Psoas muscle (tissue), 8 donors: Measurements from ENCODE around the gene RETREG1. TPM values are rescaled to one million over a fixed set of nuclear protein-coding genes. Genes with fewer than 3 reads are reported as not detected.

Source experiments
- ATAC-seq, 4 donors: fragments of 200-7000 bp; cut with Tn5 transposase; one replicate each; pipeline ENCODE4 v1.9.1; 2020; ENCODE audit warnings: moderate library complexity in 3 of 4, mild to moderate bottlenecking in 2 of 4
- DNase-seq, 2 donors: peaks; one replicate each; pipeline ENCODE4 v3.0.0-alpha.2; 2020
- H3K27ac ChIP-seq: fragments of 200-600 bp; one replicate; pipeline ENCODE4 v1.8.0; 2022
- H3K27me3 ChIP-seq, 3 donors: fragments of 200-600 bp in 1 of 3; one replicate each; pipeline versions ENCODE4 v1.6.1 to v1.8.0; 2013 to 2022; ENCODE audit warnings: low read length in 2 of 3, mild to moderate bottlenecking in 2 of 3, moderate library complexity in 1 of 3; ENCODE audit not compliant: insufficient read depth in 3 of 3
- H3K36me3 ChIP-seq, 2 donors: fragments of 200-600 bp in 1 of 2; one replicate each; pipeline versions ENCODE4 v1.6.1 to v1.8.0; 2013 to 2022; ENCODE audit warnings: low read depth in 1 of 2, mild to moderate bottlenecking in 1 of 2, moderate library complexity in 1 of 2; ENCODE audit not compliant: insufficient read depth in 1 of 2
- H3K4me1 ChIP-seq: fragments of 200-600 bp; one replicate; pipeline ENCODE4 v1.8.0; 2022
- H3K4me3 ChIP-seq: fragments of 200-600 bp; one replicate; pipeline ENCODE4 v1.8.0; 2022; ENCODE audit warnings: mild to moderate bottlenecking
- H3K9me3 ChIP-seq: fragments of 200-600 bp; one replicate; pipeline ENCODE4 v1.8.0; 2022
- WGBS, 3 donors: extraction: QIAGEN DNeasy Blood & Tissue Kit; methylation state at CpG; one replicate each; pipeline versions ENCODE4 v1.1.6 to v1.1.7; 2013; 5-methylcytosine and 5-hydroxymethylcytosine counted together
- intact Hi-C, 2 donors: fragments of 100-400 bp; cut with DNase I; formaldehyde crosslinking; loops; one replicate each; pipeline versions ENCODE4 v1.11.0 to v1.14.2; 2022
- polyA plus RNA-seq, 3 donors: library from polyadenylated mRNA; stranded (reverse); fragments of 200-250 nt; gene quantifications; one replicate each; pipeline ENCODE4 v1.2.3, GENCODE V29; 2013
- total RNA-seq, 4 donors: library from RNA; stranded (reverse); fragmentation: NEBNext Ultra II Directional in 2 of 4; extraction: Animal tissue kit (Norgen Biotek cat#: 25700) in 2 of 4; gene quantifications; one replicate each; pipeline versions ENCODE4 v1.2.1 to v1.2.4, GENCODE V29; 2021 to 2023
- TF ChIP-seq, protein P1 (sequence below): fragments of 200-600 bp; IDR thresholded peaks from one replicate; pipeline ENCODE4 v1.8.0; 2022; ENCODE audit warnings: antibody characterized with exemption
- donor health status: healthy with polysubstance abuse.
- donor health status: DM: no; HTN: no; CAD: no; lungs with moderate emphysema.
- donor health status: Bipolar disorder and iron deficiency.
- donor health status: healthy.
- donor health status: DM: yes; HTN: yes; CAD: no.
- donor health status: DM: no; HTN: no; CAD: no.
- donor health status: DM: no; HTN: no; CAD: no.
- donor health status: DM: yes; HTN: yes; CAD: no.

The RETREG1 gene
- total and polyA plus RNA-seq, 7 donors = 2.1 to 252 (median 191) TPM

DNA sequence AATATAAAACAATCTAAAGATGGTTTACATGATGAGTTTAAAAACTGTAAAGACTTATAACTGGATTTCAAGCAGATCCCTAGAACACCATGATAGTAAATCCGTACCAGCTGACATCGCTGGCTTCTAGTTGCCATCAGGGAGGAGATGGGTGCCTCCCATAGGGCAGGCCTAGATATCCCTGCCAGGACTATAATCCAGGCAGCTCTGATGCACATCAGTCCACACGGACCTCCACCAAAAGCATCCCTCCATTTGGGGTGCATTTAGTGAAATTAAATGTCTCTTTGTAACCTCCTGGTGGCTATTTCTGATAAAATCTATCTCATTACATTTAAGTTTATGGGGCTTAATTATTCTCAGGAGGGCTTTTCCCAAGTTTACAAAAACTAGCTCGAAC lies 45.8 kb downstream of the RETREG1 start:
- WGBS, 3 donors = 61 to 80% (median 70%) methylated on average over 4 of the region's 4 CpGs
- Histone ChIP-seq H3K27ac (no peak overlapping the region), H3K9me3 (no peaks in the 10 kb centered on the region), H3K36me3 (no peaks in the 10 kb centered on the region), H3K27me3 (no peaks in the 10 kb centered on the region), H3K4me1 (peaks cover 13% of the 10 kb centered on the region), H3K4me3 (no peak overlapping the region)
- no peak for DNase-seq
- intact Hi-C loops = loop anchor here in 1 of 2 donors (10.0 kb wide), 1 partner anchor 204 kb away; no protein-coding TSS in a partner anchor
- TF ChIP-seq, protein P1, sequence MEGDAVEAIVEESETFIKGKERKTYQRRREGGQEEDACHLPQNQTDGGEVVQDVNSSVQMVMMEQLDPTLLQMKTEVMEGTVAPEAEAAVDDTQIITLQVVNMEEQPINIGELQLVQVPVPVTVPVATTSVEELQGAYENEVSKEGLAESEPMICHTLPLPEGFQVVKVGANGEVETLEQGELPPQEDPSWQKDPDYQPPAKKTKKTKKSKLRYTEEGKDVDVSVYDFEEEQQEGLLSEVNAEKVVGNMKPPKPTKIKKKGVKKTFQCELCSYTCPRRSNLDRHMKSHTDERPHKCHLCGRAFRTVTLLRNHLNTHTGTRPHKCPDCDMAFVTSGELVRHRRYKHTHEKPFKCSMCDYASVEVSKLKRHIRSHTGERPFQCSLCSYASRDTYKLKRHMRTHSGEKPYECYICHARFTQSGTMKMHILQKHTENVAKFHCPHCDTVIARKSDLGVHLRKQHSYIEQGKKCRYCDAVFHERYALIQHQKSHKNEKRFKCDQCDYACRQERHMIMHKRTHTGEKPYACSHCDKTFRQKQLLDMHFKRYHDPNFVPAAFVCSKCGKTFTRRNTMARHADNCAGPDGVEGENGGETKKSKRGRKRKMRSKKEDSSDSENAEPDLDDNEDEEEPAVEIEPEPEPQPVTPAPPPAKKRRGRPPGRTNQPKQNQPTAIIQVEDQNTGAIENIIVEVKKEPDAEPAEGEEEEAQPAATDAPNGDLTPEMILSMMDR = no peak
- ATAC-seq = no peak

DNA sequence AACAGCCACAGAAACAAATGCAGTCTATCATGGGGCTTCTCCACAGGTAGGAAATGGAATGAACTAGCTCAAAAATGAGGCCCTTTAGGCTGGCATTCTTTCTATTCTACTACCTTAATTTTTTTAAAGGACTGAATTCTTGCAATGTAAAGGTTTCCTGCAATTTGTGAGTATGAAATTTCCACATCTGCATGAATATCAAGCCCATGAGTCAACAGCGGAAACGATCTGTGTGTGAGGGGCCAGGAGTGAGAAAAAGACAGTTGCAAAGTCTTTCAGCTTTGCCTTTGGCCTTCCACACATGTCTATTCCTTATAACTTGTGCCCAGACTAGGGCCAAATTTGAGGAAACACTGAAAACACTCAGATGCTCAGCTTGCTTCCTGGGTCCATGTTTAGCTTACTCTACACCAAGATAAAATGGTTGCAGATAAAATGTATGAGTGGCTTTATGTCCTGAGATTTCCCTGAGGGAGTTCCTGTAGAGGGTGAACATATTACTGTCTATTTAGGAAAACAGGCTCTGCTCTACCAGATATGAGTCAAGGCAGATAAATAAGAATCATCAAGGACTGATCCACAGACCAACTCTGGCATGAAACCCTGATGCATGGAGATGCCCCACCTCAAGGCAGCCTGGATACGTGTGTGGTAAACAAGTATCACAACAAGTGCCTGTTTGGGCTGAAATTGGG lies 46.5 kb downstream of the RETREG1 start:
- Histone ChIP-seq H3K27ac (no peak overlapping the region), H3K36me3 (no peaks in the 10 kb centered on the region), H3K4me3 (no peak overlapping the region), H3K9me3 (no peaks in the 10 kb centered on the region), H3K4me1 (peaks cover 10% of the 10 kb centered on the region), H3K27me3 (no peaks in the 10 kb centered on the region)
- TF ChIP-seq, protein P1 = no peak
- 58 to 81% (median 64%) methylated on average over 3 of the region's 3 CpGs for WGBS, 3 donors
- ATAC-seq = no peak
- no peak for DNase-seq
- intact Hi-C loops = loop anchor here in 1 of 2 donors (10.0 kb wide), 1 partner anchor 205 kb away; no protein-coding TSS in a partner anchor

DNA sequence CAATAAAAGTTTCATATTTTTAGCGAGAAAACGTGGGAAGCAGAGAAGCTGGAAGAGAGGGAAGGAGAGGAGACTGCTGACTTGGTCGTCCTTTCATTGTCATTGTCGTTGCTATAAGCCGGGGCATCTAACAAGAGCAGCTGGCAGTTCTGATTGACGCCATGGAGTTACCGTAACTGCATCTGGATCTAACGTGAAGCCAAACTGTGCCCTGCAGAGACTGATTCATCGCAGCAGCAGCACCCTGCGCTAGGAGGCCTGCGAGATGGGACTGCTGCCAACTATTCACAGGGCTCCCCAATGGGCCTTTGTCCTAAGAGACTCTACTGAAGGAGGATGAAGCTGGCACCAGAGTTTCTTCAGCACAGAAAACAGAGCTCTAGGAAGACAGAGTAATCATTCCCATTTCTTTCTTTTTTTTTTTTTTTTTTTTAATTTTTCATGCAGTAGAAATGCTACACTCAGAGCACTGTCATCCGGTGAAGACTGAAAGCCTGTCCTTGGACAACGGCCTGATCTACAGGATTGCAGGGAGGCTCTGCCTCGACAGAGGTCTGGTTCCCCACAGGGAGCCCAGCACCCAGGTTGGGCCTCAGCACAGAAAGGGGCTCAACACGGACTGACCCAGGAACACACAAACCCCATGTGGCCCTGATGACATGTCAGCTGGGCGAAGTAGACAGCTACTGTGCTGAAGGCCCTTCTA lies 47.8 kb downstream of the RETREG1 start:
- ATAC-seq = peak in 2 of 4 donors; percentile 48 to 66
- intact Hi-C loops = no loop called here
- H3K27ac ChIP-seq = no peak overlapping the region
- peaks cover 10% of the 10 kb centered on the region for H3K4me1 ChIP-seq
- H3K9me3 ChIP-seq = no peaks in the 10 kb centered on the region
- no peak for DNase-seq
- TF ChIP-seq, protein P1 = no peak
- 60 to 70% (median 67%) methylated on average over 16 of the region's 16 CpGs for whole genome bisulfite sequencing, 3 donors
- H3K4me3 ChIP-seq = no peak overlapping the region
- no peaks in the 10 kb centered on the region for H3K27me3 ChIP-seq
- H3K36me3 ChIP-seq = no peaks in the 10 kb centered on the region

DNA sequence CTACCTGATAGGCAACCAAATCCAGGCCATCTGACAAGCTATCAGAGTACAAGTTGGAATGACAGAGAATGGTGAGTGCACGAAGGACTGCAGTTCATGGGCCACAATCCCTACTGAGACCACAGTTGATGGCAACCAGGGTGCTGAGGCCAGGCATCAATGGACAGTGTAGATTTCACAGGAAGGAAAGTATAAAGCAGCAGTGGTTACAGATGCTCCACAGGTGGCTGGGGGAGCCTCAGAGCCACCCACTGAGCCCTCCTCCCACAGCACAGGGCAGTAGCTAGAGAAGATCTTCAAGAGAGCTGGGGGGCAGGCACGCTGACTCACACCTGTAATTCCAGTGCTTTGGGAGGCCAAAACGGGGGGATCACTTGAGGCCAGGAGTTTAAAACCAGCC lies 49.4 kb downstream of the RETREG1 start:
- WGBS, 3 donors = 71 to 80% (median 73%) methylated on average over 3 of the region's 3 CpGs
- TF ChIP-seq, protein P1 = no peak
- Histone ChIP-seq H3K27me3 (no peaks in the 10 kb centered on the region), H3K36me3 (no peaks in the 10 kb centered on the region), H3K9me3 (no peaks in the 10 kb centered on the region), H3K27ac (no peak overlapping the region), H3K4me3 (no peak overlapping the region), H3K4me1 (peaks cover 13% of the 10 kb centered on the region)
- DNase-seq = no peak
- intact Hi-C loops = no loop called here
- no peak for ATAC-seq
